GM19328 (cell line): Measurements from ENCODE around the gene FAM124A.

ENCODE experiments used
- ATAC-seq: cut with Tn5 transposase; IDR thresholded peaks from one replicate; pipeline ENCODE4 v1.9.1; 2021; ENCODE audit warnings: mild to moderate bottlenecking, moderate library complexity; ENCODE audit not compliant: unreplicated experiment

The FAM124A gene

DNA sequence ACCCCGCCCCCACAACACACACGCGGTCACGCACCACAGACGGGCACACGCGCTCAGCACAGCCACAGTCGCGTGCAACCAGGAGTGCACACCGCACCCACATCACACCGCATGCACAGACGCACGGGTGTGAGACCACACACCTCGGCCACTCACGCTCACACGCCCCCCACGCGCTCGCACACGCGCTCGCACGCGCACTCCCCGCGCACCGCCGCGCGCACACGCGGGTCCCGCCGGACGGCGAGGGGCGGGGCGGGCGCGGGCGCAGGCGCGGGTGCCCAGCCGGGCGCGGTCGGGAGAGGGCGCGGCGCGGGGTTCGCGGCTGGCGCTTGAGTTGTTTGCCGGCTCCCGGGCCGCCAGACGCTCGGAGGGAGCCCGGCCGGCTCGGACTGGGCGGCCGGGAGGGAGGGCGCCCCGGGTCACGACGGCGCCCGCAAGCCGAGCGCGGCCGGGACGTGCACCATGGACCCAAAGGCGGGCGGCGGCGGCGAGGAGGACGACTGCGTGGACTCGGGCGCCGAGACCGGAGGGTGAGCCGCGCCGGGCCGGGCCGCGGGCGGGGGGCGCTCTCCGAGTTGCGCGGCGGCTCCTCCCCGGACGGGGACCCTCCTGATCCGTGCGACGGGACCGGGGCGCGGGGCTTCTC is at the start of gene FAM124A:
Gene FAM124A (plus strand): TSS at position 362 of the 649 bp plus-strand sequence. CDS start 104 bp downstream, at position 466.
- peak; percentile 81 for ATAC-seq

DNA sequence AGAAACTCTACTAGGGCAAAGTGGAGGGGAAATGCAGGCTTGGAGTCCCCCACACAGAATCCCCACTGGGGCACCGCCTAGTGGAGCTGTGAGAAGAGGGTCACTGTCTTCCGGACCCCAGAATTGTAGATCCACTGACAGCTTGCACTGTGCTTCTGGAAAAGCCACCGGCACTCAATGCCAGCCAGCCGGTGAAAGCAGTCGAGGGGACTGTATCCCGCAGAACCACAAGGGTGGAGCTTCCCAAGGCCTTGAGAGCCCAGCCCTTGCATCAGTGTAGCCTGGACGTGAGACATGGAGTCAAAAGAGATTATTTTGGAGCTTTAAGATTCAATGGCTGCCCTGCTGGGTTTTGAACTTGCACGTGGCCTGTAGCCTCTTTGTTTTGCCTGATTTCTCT is 47.2 kb upstream of the FAM124A start:
- no peak for ATAC-seq

DNA sequence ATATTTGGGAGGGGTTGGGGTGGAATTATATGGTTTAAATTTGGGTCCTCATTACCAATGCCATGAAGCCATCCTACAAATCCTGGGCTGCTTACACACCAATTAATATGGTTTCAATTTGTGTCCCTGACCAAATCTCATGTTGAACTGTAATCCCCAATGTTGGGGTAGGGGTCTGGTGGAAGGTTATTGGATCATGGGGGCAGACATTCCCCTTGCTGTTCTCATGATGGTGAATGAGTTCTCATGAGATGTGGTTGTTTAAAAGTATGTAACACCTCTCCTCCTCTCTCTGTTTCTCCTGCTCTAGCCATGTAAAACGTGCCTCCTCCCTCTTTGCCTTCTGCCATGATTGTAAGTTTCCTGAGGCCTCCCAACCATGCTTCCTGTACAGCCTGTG is 46.6 kb upstream of the FAM124A start:
- no peak for ATAC-seq

DNA sequence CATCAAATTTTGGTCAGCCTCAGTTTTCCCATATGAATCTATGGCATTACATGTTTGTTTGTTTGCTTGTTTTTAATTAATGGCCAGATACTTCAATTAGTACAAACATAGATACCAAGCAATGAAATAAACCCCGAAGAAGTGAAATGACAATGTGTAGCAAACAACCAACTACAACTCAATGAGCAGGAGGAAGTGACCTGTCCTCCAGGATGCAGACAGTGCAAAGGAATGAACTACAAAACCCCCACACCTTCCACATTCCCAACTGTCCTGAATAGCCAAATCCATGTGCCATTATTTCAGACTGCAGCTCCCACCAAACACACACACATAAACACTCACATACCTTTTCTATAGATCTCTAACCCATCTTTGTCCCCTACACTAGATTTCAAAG is 45.0 kb upstream of the FAM124A start:
- ATAC-seq, result no peak

GRCh38 chr13:51178456-51179074 is 43.6 kb upstream of the FAM124A start:
- ATAC-seq, result no peak

GRCh38 chr13:51179432-51179971 is 42.7 kb upstream of the FAM124A start:
- no peak for ATAC-seq

GRCh38 chr13:51180853-51181511 is 41.2 kb upstream of the FAM124A start:
- no peak for ATAC-seq

DNA sequence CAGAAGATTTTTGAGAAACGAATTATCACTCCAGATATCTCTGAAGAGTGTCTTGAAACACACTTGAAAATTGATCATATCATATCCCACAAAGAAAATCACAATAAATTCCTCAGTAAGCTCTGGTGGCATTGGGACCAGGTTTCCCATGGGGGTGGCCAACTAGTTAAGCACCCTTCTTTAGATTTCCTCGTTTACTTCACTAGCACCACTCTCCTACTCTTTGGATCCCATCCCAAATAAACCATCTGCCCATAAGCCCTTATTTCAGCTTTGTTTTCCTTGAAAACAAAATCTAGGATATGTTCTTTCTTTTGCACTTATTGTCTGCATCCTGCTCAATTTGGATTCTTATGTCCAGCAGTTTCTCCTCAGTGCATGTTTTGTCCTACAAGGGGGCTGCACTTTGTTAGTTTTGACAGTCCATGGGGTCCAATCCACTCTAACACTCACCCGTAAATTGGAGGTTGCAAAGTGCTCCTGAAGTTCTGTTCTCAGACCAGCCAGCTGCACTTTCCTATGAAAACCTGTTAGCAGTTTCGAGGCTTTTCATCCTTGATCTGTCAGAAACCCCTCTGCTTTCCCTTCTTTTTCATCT is 40.3 kb upstream of the FAM124A start:
- no peak for ATAC-seq

- no peak for ATAC-seq
These were observed 30.5 kb upstream of the FAM124A start for GRCh38 chr13:51191743-51192142.

DNA sequence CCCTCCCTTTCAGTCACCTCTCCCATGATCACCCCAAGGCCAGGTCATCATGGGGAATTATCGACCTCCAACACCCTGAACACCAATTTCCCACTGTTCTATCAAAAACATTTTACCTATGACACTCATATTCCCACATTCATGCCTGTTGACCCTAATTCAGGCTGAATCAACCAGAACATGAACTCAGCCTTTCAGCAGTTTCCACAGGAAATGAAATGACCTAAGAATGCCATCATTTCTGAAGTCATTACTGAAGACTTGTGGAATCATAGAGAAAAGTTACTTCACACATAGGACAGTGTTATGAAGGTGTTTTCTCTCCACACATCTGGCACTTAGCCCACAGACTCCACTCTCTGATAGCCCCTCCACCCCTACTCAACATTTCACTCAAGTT is 29.9 kb upstream of the FAM124A start:
- no peak for ATAC-seq

- ATAC-seq, result no peak
These were observed 28.8 kb upstream of the FAM124A start for GRCh38 chr13:51193387-51193786.

DNA sequence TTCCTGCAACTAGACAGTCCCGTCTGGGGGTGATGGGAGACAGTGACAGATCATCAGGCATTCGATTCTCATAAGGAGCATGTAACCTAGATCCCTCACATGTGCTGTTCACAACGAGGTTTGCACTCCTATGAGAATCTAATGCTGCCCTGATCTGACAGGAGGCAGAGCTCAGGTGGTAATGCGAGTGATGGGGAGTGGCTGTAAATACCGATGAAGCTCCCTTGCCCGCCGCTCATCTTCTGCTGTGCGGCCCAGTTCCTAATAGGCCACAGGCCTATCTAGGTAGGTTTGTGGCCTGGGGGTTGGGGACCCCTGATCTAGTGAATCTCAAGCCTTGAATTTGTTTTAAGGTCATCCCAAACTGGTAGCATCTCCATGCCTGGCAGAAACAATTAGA is 27.3 kb upstream of the FAM124A start:
- no peak for ATAC-seq

GRCh38 chr13:51201886-51202285 is 20.3 kb upstream of the FAM124A start:
- no peak for ATAC-seq

DNA sequence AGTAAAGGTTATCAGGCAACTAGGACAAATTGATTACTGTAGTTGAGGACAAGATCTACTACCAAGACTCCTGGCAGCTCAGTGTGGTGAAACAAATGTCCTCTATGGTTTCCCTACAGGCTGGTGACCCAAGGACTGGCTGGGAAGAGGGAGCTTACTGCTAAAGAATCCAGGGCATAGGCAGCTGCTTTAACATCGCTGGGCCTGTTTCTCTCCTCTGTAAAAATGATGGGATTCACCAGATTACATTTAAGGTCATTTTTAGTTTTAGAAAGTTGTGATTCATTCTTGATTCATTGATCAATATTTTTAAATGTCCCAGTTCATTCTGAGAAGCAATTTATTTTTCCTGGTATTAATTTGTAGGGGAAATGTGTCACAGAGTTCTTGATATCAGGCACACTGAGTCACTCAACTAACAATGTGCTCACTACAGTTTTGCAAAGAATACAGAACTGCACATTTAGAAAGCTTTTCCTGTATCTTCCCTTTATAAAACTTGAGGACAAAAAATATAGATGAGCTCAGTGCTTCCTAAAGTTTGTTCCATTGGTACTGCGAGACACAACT is 19.6 kb upstream of the FAM124A start:
- ATAC-seq, result no peak

DNA sequence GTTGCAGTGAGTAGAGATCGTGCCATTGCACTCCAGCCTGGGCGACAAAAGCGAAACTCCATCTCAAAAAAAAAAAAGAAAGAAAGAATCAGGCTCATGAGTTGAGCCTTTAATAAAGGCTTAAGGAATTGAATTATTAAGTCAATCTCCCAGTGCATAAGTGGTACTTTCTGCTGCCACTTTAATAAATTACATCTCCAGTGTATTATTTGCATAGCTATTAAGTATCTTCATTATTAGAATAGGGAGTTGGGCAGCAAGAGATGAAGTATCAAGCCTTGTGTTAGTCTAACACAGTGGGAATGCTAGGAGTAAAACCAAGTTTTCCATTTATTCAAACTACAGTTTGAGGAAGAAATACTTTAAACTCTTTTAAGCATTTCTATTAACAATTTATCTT is 15.6 kb upstream of the FAM124A start:
- no peak for ATAC-seq

DNA sequence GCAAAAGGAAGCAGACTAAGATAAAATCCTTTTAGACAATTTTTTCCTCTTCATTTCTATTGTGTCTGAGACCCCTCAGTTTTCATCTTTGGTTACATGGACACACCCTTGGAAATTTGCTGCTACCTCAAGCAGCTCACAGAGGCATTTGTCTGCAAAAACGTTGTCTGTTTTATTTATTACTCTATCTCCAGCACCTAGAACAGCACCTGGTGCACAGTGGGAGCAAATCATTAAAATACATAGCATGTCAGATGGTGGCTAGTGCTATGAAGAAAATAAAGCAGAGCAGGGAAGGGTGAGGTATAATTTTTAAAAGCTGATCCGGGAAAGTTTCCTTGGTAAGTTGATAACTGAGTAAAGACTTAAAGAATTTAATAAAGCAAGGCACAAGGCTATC is 14.3 kb upstream of the FAM124A start:
- no peak for ATAC-seq

DNA sequence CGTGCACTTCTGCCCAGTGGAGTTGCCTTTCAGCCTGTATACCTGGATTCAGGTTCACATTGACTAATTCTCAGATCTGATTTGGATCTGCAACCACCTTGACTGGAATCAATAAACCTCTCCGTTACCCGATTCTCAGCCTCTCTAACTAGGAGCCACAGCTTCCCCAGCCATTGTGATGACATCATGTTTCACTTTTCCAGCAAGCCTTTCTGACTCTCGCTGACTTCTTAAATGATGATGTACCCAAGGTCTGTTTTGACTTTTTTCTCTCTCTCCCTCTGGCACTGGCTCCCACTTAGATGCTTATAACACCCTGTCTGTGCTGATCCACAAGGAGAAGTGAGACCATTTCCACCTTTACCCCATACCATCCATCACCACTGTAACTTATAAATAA is 13.5 kb upstream of the FAM124A start:
- no peak for ATAC-seq

DNA sequence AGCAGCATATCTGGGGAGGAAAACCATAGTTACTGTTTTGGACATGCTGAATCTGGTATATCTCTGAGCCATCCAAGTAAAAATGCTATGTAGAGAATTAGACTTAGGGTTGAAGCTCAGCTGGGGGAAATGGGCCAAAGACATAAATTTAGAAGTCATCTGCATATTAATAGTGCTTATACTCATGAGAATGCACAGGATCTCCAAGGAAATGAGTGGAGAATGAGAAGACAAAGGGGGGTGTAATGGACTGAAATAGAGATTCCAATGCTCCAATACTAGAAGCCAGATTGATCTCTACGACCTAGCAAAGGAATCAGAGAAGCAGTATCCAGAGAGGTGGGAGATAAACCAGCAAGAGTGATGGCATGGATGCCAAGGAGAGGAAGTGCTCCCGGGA is 10.3 kb upstream of the FAM124A start:
- ATAC-seq, result no peak

- no peak for ATAC-seq
These were observed 9.4 kb upstream of the FAM124A start for GRCh38 chr13:51212758-51213157.

- no peak for ATAC-seq
These were observed 8.9 kb upstream of the FAM124A start for GRCh38 chr13:51213173-51213728.

DNA sequence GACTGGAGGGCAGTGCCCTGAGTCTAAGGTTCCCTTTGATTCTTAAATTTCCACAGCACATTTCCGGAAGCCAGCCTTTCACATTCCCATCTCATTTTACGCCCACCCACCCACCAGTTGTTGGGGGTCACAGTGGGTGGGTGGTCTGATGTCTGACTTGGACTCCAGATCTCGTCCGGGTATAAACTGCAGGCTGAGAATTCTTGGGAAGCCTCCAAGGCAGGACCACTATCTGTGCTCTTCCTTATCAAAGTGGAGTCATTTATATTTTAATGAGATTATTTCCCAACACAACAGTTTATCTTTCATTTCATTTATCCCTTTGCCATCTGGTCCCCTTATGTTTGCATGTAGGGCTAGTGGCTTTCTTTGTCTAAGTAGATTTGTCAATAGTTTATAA is 3.6 kb upstream of the FAM124A start:
- no peak for ATAC-seq
